Measurements from ENCODE around the gene FARP1. TPM values are rescaled to one million over a fixed set of nuclear protein-coding genes. Genes with fewer than 3 reads are reported as not detected.

The FARP1 gene
- total RNA-seq, 2 experiments from 2014 or later: not detected

GRCh38 chr13:98315466-98315865 lies 172.6 kb downstream of the FARP1 start:
- H3K4me2 ChIP-seq (ENCODE audit: low read length): no peak overlapping the region
- H3K4me1 ChIP-seq (ENCODE audit: insufficient read depth, low read length, poor library complexity, severe bottlenecking): no peaks in the 10 kb centered on the region
- BruUV-seq (replicated peaks): no TSS peak
- no peaks in the 10 kb centered on the region for H4K20me1 ChIP-seq (ENCODE audit: insufficient read depth, low read length)
- no peak for DNase-seq (ENCODE audit: low spot score)
- CTCF ChIA-PET (ENCODE audit: unreplicated experiment): no interaction called here
- intact Hi-C loops (cut with micrococcal nuclease; ENCODE audit: unreplicated experiment): no loop called here
- no peaks in the 10 kb centered on the region for H3K36me3 ChIP-seq (ENCODE audit: insufficient read depth, low read length)
- no peak overlapping the region for H3K27ac ChIP-seq (ENCODE audit: low read depth, low read length, poor library complexity, severe bottlenecking)
- H3K9me3 ChIP-seq (ENCODE audit: low read length): no peaks in the 10 kb centered on the region
- no peak overlapping the region for H2AFZ ChIP-seq (ENCODE audit: low read length)
- no peak overlapping the region for H3K4me3 ChIP-seq (ENCODE audit: low read depth, low read length, poor library complexity, severe bottlenecking)
- H3K9me2 ChIP-seq (ENCODE audit: insufficient read depth, low read length): no peaks in the 10 kb centered on the region
- TF ChIP-seq EZH2phosphoT487 (IDR thresholded peaks at IDR 0.05; ENCODE audit: borderline replicate concordance, low read depth, low read length): no peak
- TF ChIP-seq, protein P1, sequence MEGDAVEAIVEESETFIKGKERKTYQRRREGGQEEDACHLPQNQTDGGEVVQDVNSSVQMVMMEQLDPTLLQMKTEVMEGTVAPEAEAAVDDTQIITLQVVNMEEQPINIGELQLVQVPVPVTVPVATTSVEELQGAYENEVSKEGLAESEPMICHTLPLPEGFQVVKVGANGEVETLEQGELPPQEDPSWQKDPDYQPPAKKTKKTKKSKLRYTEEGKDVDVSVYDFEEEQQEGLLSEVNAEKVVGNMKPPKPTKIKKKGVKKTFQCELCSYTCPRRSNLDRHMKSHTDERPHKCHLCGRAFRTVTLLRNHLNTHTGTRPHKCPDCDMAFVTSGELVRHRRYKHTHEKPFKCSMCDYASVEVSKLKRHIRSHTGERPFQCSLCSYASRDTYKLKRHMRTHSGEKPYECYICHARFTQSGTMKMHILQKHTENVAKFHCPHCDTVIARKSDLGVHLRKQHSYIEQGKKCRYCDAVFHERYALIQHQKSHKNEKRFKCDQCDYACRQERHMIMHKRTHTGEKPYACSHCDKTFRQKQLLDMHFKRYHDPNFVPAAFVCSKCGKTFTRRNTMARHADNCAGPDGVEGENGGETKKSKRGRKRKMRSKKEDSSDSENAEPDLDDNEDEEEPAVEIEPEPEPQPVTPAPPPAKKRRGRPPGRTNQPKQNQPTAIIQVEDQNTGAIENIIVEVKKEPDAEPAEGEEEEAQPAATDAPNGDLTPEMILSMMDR (conservative IDR thresholded peaks at IDR 0.05; ENCODE audit: low read length): no peak
- POLR2A ChIA-PET: interaction anchor here (0.6 kb wide), 1 partner anchor 113 kb away, joined by 3 read pairs; no protein-coding TSS in a partner anchor
- no peaks in the 10 kb centered on the region for H3K79me2 ChIP-seq (ENCODE audit: insufficient read depth, low read depth, low read length)

DNA sequence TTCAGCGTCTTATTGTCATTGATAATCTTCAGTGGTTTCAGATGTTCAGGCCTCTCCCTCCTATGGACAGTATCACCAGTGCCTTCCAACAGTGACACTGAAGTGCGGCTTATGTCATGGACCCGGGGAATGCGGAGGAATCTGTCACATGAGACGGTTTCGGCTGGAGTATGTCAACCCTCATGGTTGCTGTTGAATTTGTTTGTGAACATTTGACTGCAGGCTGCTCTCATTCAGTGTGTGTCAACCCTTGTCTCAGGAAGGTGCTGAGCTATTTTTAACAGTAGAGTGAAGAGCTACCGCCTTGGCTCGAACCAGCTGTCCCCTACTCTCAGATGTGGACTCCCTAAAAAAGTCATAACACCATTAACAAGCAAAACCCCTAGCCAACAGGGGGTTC lies 173.0 kb downstream of the FARP1 start:
- Histone ChIP-seq H3K4me1 (ENCODE audit: insufficient read depth, low read length, poor library complexity, severe bottlenecking) (no peaks in the 10 kb centered on the region), H3K79me2 (ENCODE audit: insufficient read depth, low read depth, low read length) (no peaks in the 10 kb centered on the region), H2AFZ (ENCODE audit: low read length) (no peak overlapping the region), H3K36me3 (ENCODE audit: insufficient read depth, low read length) (no peaks in the 10 kb centered on the region), H3K9me3 (ENCODE audit: low read length) (no peaks in the 10 kb centered on the region), H3K4me2 (ENCODE audit: low read length) (no peak overlapping the region), H4K20me1 (ENCODE audit: insufficient read depth, low read length) (no peaks in the 10 kb centered on the region), H3K4me3 (ENCODE audit: low read depth, low read length, poor library complexity, severe bottlenecking) (no peak overlapping the region), H3K9me2 (ENCODE audit: insufficient read depth, low read length) (no peaks in the 10 kb centered on the region), H3K27ac (ENCODE audit: low read depth, low read length, poor library complexity, severe bottlenecking) (no peak overlapping the region)
- intact Hi-C loops (cut with micrococcal nuclease; ENCODE audit: unreplicated experiment): no loop called here
- no peak for DNase-seq (ENCODE audit: low spot score)
- ChIA-PET POLR2A (interaction anchor here (0.6 kb wide), 1 partner anchor 113 kb away, joined by 3 read pairs; no protein-coding TSS in a partner anchor), CTCF (ENCODE audit: unreplicated experiment) (no interaction called here)
- TF ChIP-seq, protein P1 (conservative IDR thresholded peaks at IDR 0.05; ENCODE audit: low read length): no peak
- no peak for TF ChIP-seq EZH2phosphoT487 (IDR thresholded peaks at IDR 0.05; ENCODE audit: borderline replicate concordance, low read depth, low read length)
- BruUV-seq (replicated peaks): no TSS peak

GRCh38 chr13:98317573-98318171 lies 174.8 kb downstream of the FARP1 start:
- H2AFZ ChIP-seq (ENCODE audit: low read length): no peak overlapping the region
- H3K36me3 ChIP-seq (ENCODE audit: insufficient read depth, low read length): no peaks in the 10 kb centered on the region
- CTCF ChIA-PET (ENCODE audit: unreplicated experiment): no interaction called here
- POLR2A ChIA-PET: interaction anchor here (0.7 kb wide), 1 partner anchor 1077 kb away, joined by 3 read pairs; no protein-coding TSS in a partner anchor
- no peak for DNase-seq (ENCODE audit: low spot score)
- no TSS peak for BruUV-seq (replicated peaks)
- H4K20me1 ChIP-seq (ENCODE audit: insufficient read depth, low read length): no peaks in the 10 kb centered on the region
- no peak overlapping the region for H3K4me3 ChIP-seq (ENCODE audit: low read depth, low read length, poor library complexity, severe bottlenecking)
- no peaks in the 10 kb centered on the region for H3K4me1 ChIP-seq (ENCODE audit: insufficient read depth, low read length, poor library complexity, severe bottlenecking)
- no peaks in the 10 kb centered on the region for H3K79me2 ChIP-seq (ENCODE audit: insufficient read depth, low read depth, low read length)
- intact Hi-C loops (cut with micrococcal nuclease; ENCODE audit: unreplicated experiment): no loop called here
- TF ChIP-seq EZH2phosphoT487 (IDR thresholded peaks at IDR 0.05; ENCODE audit: borderline replicate concordance, low read depth, low read length): no peak
- TF ChIP-seq, protein P1 (conservative IDR thresholded peaks at IDR 0.05; ENCODE audit: low read length): no peak
- H3K9me2 ChIP-seq (ENCODE audit: insufficient read depth, low read length): no peaks in the 10 kb centered on the region
- no peaks in the 10 kb centered on the region for H3K9me3 ChIP-seq (ENCODE audit: low read length)
- no peak overlapping the region for H3K27ac ChIP-seq (ENCODE audit: low read depth, low read length, poor library complexity, severe bottlenecking)
- no peak overlapping the region for H3K4me2 ChIP-seq (ENCODE audit: low read length)
